H9 (cell line): ENCODE data around the gene FANCL. TPM values are rescaled to one million over a fixed set of nuclear protein-coding genes. Genes with fewer than 3 reads are reported as not detected.
"Not testable (repeated sequence)": the region's sequence is repeated elsewhere in the genome, so short reads cannot be mapped to it uniquely, and the experiment has no call there.

Experiments used
- DNase-seq: peaks from one replicate; pipeline ENCODE4 v3.0.0-alpha.2; 2017
- H2AFZ ChIP-seq: one replicate; pipeline ENCODE4 v1.6.1; 2013; ENCODE audit warnings: mild to moderate bottlenecking, low read length, control low read depth, moderate library complexity
- H2AK5ac ChIP-seq: 2 replicates; pipeline ENCODE4 v1.6.1; 2013; ENCODE audit warnings: low read length, control low read depth, mixed read lengths; ENCODE audit not compliant: insufficient read length
- H2BK120ac ChIP-seq: one replicate; pipeline ENCODE4 v1.6.1; 2013; ENCODE audit warnings: low read depth, mild to moderate bottlenecking, low read length, control low read depth, inconsistent platforms; ENCODE audit not compliant: poor library complexity, severe bottlenecking
- H2BK12ac ChIP-seq: 2 replicates; pipeline ENCODE4 v1.6.1; 2013; ENCODE audit warnings: low read length, control low read depth, mixed read lengths, low read depth; ENCODE audit not compliant: insufficient read length
- H2BK15ac ChIP-seq: 2 replicates; pipeline ENCODE4 v1.6.1; 2013; ENCODE audit warnings: low read depth, low read length, control low read depth
- H2BK20ac ChIP-seq: one replicate; pipeline ENCODE4 v1.6.1; 2013; ENCODE audit warnings: low read depth, mild to moderate bottlenecking, low read length, control low read depth, inconsistent platforms; ENCODE audit not compliant: poor library complexity, severe bottlenecking
- H2BK5ac ChIP-seq: 2 replicates; pipeline ENCODE4 v1.6.1; 2013; ENCODE audit warnings: low read length, control low read depth, mixed read lengths; ENCODE audit not compliant: insufficient read length
- H3K14ac ChIP-seq: 2 replicates; pipeline ENCODE4 v1.6.1; 2013; ENCODE audit warnings: low read length, control low read depth; ENCODE audit not compliant: insufficient read depth
- H3K18ac ChIP-seq: 2 replicates; pipeline ENCODE4 v1.6.1; 2013; ENCODE audit warnings: low read depth, mild to moderate bottlenecking, mixed read lengths, low read length, control low read depth; ENCODE audit not compliant: insufficient read length
- H3K23ac ChIP-seq: 2 replicates; pipeline ENCODE4 v1.6.1; 2013; ENCODE audit warnings: low read length, control low read depth, mixed read lengths, low read depth; ENCODE audit not compliant: insufficient read length
- H3K23me2 ChIP-seq: 2 replicates; pipeline ENCODE4 v1.6.1; 2013; ENCODE audit warnings: low read depth, mild to moderate bottlenecking, mixed read lengths, low read length, control low read depth; ENCODE audit not compliant: insufficient read length, poor library complexity, severe bottlenecking
- H3K27ac ChIP-seq: 2 replicates; pipeline ENCODE4 v1.5.1; 2013; ENCODE audit warnings: low read length, control low read depth, mixed read lengths, low read depth; ENCODE audit not compliant: insufficient read length
- H3K27me3 ChIP-seq: 2 replicates; pipeline ENCODE4 v1.6.1; 2013; ENCODE audit warnings: low read length, control low read depth, inconsistent platforms; ENCODE audit not compliant: insufficient read depth
- H3K4ac ChIP-seq: 2 replicates; pipeline ENCODE4 v1.6.1; 2013; ENCODE audit warnings: low read depth, mild to moderate bottlenecking, control low read depth, inconsistent platforms, low read length, moderate library complexity
- H3K4me1 ChIP-seq: 2 replicates; pipeline ENCODE4 v1.6.1; 2013; ENCODE audit warnings: low read length, control low read depth, inconsistent platforms; ENCODE audit not compliant: insufficient read depth
- H3K4me2 ChIP-seq: 2 replicates; pipeline ENCODE4 v1.6.1; 2013; ENCODE audit warnings: low read length, control low read depth, mixed read lengths; ENCODE audit not compliant: insufficient read length, insufficient read depth
- H3K56ac ChIP-seq: 2 replicates; pipeline ENCODE4 v1.6.1; 2013; ENCODE audit warnings: low read depth, mild to moderate bottlenecking, mixed read lengths, low read length, control low read depth; ENCODE audit not compliant: insufficient read length
- H3K79me1 ChIP-seq: 2 replicates; pipeline ENCODE4 v1.6.1; 2013; ENCODE audit warnings: low read depth, mild to moderate bottlenecking, moderate library complexity, low read length, control low read depth, inconsistent platforms; ENCODE audit not compliant: insufficient read depth, poor library complexity, severe bottlenecking
- H3K79me2 ChIP-seq: 2 replicates; pipeline ENCODE4 v1.6.1; 2013; ENCODE audit warnings: low read length, control low read depth, inconsistent platforms; ENCODE audit not compliant: insufficient read depth
- H3K9ac ChIP-seq: 2 replicates; pipeline ENCODE4 v1.6.1; 2013; ENCODE audit warnings: low read length, control low read depth, mixed read lengths; ENCODE audit not compliant: insufficient read length; ENCODE audit errors: extremely low read depth
- H3K9me3 ChIP-seq: one replicate; pipeline ENCODE4 v1.6.1; 2013; ENCODE audit warnings: low read depth, low read length, inconsistent platforms; ENCODE audit not compliant: control insufficient read depth
- H3T11ph ChIP-seq: one replicate; pipeline ENCODE4 v1.6.1; 2013; ENCODE audit warnings: mild to moderate bottlenecking, low read length, control low read depth, inconsistent platforms
- H4K20me1 ChIP-seq: one replicate; pipeline ENCODE4 v1.6.1; 2013; ENCODE audit not compliant: control insufficient read depth, insufficient read length, insufficient read depth
- H4K5ac ChIP-seq: 2 replicates; pipeline ENCODE4 v1.6.1; 2013; ENCODE audit warnings: low read depth, mild to moderate bottlenecking, mixed read lengths, low read length, control low read depth; ENCODE audit not compliant: insufficient read length
- H4K8ac ChIP-seq: replicated peaks from 2 replicates; pipeline ENCODE4 v1.6.1; 2013; ENCODE audit warnings: low read length, control low read depth, mixed read lengths, low read depth; ENCODE audit not compliant: insufficient read length
- H4K91ac ChIP-seq: 2 replicates; pipeline ENCODE4 v1.6.1; 2013; ENCODE audit warnings: low read depth, mild to moderate bottlenecking, moderate library complexity, mixed read lengths, low read length, control low read depth; ENCODE audit not compliant: insufficient read length
- H3K27ac Mint-ChIP-seq, 3 experiments: 2 replicates in 2 of 3; 3 replicates in 1 of 3; pipeline ENCODE4 v1.8.0; 2020 to 2021; ENCODE audit warnings: mixed read lengths in 3 of 3, mild to moderate bottlenecking in 1 of 3, moderate library complexity in 1 of 3
- H3K27me3 Mint-ChIP-seq: 2 replicates; pipeline ENCODE4 v1.8.0; 2021; ENCODE audit warnings: low read depth, mild to moderate bottlenecking, moderate library complexity, mixed read lengths
- H3K36me3 Mint-ChIP-seq, 3 experiments: 2 replicates in 2 of 3; 3 replicates in 1 of 3; pipeline ENCODE4 v1.8.0; 2020 to 2021; ENCODE audit warnings: low read depth in 3 of 3, mixed read lengths in 3 of 3; ENCODE audit not compliant: insufficient read depth in 1 of 3
- H3K4me1 Mint-ChIP-seq, 2 experiments: 2 replicates each; pipeline ENCODE4 v1.8.0; 2020; ENCODE audit warnings: mixed read lengths in 2 of 2
- H3K4me3 Mint-ChIP-seq, 2 experiments: 2 replicates in 1 of 2; 3 replicates in 1 of 2; pipeline ENCODE4 v1.8.0; 2020 to 2021; ENCODE audit warnings: mild to moderate bottlenecking in 2 of 2, mixed read lengths in 2 of 2, moderate library complexity in 1 of 2
- H3K9me3 Mint-ChIP-seq, 2 experiments: 2 replicates in 1 of 2; 3 replicates in 1 of 2; pipeline ENCODE4 v1.8.0; 2020; ENCODE audit warnings: mild to moderate bottlenecking in 2 of 2, mixed read lengths in 2 of 2, moderate library complexity in 1 of 2
- WGBS: extraction: QIAGEN DNeasy Blood & Tissue Kit; methylation state at CpG from one replicate; pipeline ENCODE4 v1.1.7; 2013; ENCODE audit warnings: missing lambda C conversion rate, low lambda C conversion rate, mixed read lengths; ENCODE audit not compliant: insufficient read length; ENCODE audit errors: extremely low coverage; 5-methylcytosine and 5-hydroxymethylcytosine counted together
- total RNA-seq: library from RNA; stranded (reverse); gene quantifications from 2 replicates; pipeline ENCODE4 v1.2.1, GENCODE V29; 2021
- TF ChIP-seq, protein P1 (sequence below): fragments of 200-600 bp; sonication (generic); conservative IDR thresholded peaks from 3 replicates; pipeline ENCODE4 v1.8.0; 2021; ENCODE audit warnings: antibody characterized with exemption, mild to moderate bottlenecking

FANCL gene
- total RNA-seq, 1 experiment from 2014 or later = 41.5 TPM

DNA sequence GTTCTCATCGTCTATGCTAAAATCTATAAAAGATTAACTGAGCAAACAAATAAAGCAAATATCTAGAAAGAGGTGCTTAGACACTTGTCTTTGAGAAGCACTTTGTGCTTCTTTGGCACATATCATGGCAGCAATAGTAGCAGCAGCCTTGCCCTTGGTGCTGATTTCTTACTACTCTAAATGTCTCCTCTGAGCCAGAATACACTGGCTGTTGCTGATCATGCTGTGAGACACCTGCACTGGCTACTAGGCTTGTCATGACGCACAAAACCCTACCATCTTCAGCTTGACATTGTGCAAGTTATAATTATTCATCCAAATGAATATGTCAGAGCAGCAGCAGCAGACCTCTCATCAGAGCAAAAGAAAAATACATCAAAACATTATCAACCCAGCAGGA lies 46.7 kb downstream of the FANCL start:
- Mint-ChIP-seq H3K4me1 (no peaks in the 10 kb centered on the region), H3K4me3 (no peak overlapping the region), H3K9me3 (no peaks in the 10 kb centered on the region), H3K36me3 (peaks cover 3 to 20% (median 10%) of the 10 kb centered on the region in 3 experiments; a peak in 5 of 7 replicates), H3K27me3 (no peaks in the 10 kb centered on the region), H3K27ac (no peak overlapping the region)
- Histone ChIP-seq H3K9ac (no peak overlapping the region), H3K4me2 (no peak overlapping the region), H4K8ac (no peak overlapping the region), H3K4me1 (no peaks in the 10 kb centered on the region), H3K23ac (no peak overlapping the region), H2BK120ac (no peak overlapping the region), H3K27ac (no peak overlapping the region), H4K91ac (no peak overlapping the region), H2BK5ac (no peak overlapping the region), H3K79me2 (no peaks in the 10 kb centered on the region), H2AK5ac (no peak overlapping the region), H3K79me1 (no peaks in the 10 kb centered on the region), H2BK15ac (no peak overlapping the region), H3K56ac (no peak overlapping the region), H2AFZ (no peak overlapping the region), H4K20me1 (no peaks in the 10 kb centered on the region), H3K9me3 (no peaks in the 10 kb centered on the region), H3K4ac (no peak overlapping the region), H2BK20ac (no peak overlapping the region), H3K23me2 (no peaks in the 10 kb centered on the region), H3K18ac (no peak overlapping the region), H3K27me3 (no peaks in the 10 kb centered on the region), H2BK12ac (no peak overlapping the region), H3T11ph (no peak overlapping the region), H4K5ac (no peak overlapping the region), H3K14ac (no peak overlapping the region)
- no peak for DNase-seq
- TF ChIP-seq, protein P1, sequence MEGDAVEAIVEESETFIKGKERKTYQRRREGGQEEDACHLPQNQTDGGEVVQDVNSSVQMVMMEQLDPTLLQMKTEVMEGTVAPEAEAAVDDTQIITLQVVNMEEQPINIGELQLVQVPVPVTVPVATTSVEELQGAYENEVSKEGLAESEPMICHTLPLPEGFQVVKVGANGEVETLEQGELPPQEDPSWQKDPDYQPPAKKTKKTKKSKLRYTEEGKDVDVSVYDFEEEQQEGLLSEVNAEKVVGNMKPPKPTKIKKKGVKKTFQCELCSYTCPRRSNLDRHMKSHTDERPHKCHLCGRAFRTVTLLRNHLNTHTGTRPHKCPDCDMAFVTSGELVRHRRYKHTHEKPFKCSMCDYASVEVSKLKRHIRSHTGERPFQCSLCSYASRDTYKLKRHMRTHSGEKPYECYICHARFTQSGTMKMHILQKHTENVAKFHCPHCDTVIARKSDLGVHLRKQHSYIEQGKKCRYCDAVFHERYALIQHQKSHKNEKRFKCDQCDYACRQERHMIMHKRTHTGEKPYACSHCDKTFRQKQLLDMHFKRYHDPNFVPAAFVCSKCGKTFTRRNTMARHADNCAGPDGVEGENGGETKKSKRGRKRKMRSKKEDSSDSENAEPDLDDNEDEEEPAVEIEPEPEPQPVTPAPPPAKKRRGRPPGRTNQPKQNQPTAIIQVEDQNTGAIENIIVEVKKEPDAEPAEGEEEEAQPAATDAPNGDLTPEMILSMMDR = no peak
- WGBS = no CpG with 5 or more reads among the region's 2 CpGs

DNA sequence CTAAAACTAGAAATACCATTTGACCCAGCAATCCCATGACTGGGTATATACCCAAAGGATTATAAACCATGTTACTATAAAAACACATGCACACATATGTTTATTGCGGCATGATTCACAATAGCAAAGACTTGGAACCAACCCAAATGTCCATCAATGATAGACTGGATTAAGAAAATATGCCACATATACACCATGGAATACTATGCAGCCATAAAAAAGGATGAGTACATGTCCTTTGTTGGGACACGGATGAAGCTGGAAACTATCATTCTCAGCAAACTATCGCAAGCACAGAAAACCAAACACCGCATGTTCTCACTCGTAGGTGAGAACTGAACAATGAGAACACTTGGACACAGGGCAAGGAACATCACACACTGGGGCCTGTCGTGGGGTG lies 54.1 kb downstream of the FANCL start:
- H3K27me3 Mint-ChIP-seq = not testable (repeated sequence)

More for the DNA sequence above, 54.1 kb downstream of the FANCL start:
- WGBS = no CpG with 5 or more reads among the region's 6 CpGs
- H3K23ac ChIP-seq, H3K14ac ChIP-seq, H2BK120ac ChIP-seq, H2AK5ac ChIP-seq, DNase-seq, H4K8ac ChIP-seq, H3K9ac ChIP-seq, H3K9me3 ChIP-seq, H2BK5ac ChIP-seq, H2BK20ac ChIP-seq, H3K4me3 Mint-ChIP-seq, H3K23me2 ChIP-seq, H3T11ph ChIP-seq, H3K4ac ChIP-seq, H3K4me2 ChIP-seq, H3K27ac ChIP-seq, H3K56ac ChIP-seq, H3K9me3 Mint-ChIP-seq, H2BK12ac ChIP-seq, H3K4me1 Mint-ChIP-seq, H4K5ac ChIP-seq, H2BK15ac ChIP-seq, H3K18ac ChIP-seq, H3K27ac Mint-ChIP-seq, H4K20me1 ChIP-seq, H3K79me1 ChIP-seq, H3K79me2 ChIP-seq, H3K4me1 ChIP-seq, H2AFZ ChIP-seq, H3K27me3 ChIP-seq, H4K91ac ChIP-seq: not testable (repeated sequence)
- peaks cover 22 to 39% (median 35%) of the 10 kb centered on the region in 3 experiments; a peak in 6 of 7 replicates for H3K36me3 Mint-ChIP-seq
